Stimulated activated CD4-positive, alpha-beta T cell treated with anti-CD3 and anti-CD28 coated beads, Interleukin-12 subunit alpha, Interleukin-12 subunit beta, amount 100 ng/mL, for 24 hours (primary cell): ENCODE measurements around the gene TANGO6.

Source experiments
- DNase-seq, 2 experiments: peaks; one replicate each; pipeline ENCODE4 v3.0.0-alpha.2; 2020; ENCODE audit warnings: low read depth in 2 of 2

Gene TANGO6

DNA sequence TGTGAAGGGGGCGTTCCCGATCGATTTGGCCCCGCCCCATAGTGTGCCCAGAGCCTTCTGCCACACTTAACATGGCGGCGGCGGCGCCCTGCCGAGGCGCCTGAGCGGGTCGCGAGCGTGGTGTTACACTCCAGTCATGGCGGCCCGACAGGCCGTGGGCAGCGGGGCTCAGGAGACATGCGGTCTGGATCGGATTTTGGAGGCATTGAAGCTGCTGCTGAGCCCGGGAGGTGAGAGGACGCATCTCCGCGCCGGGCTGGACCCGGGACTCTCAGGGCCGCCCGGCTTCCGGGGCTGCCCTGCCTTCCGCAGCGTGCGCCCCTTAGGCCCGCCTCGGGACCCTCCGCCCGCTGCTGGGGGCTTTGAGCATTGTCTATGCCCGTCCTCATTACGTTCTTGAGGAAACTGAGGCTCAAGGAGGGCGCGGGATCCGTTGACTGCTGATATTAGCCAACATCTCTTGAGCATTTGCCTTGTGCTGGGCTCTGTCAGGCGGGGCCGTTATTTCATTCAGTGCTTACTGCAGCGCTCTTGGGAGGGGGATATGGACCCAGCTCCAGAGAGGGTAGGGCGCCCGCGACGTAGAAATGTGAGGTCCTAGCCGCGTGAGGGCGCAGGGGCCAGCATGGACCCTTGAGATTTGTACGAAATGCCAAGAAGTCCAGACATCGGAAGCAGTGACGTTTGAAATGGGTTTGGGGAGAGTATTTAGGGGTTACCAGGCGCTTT is at the start of gene TANGO6:
TSS of gene TANGO6 (plus strand) at position 50 of the 729 bp plus-strand sequence. CDS start at position 137, 87 bp downstream.
- peak; percentile 88 to 92 for DNase-seq

GRCh38 chr16:68798398-68798797 is 44.9 kb upstream of the TANGO6 start:
- DNase-seq = no peak

- peak in 1 of 2 experiments; percentile 35 for DNase-seq
Observed at GRCh38 chr16:68800257-68800875, 43.0 kb upstream of the TANGO6 start.

GRCh38 chr16:68802190-68802589 is 41.1 kb upstream of the TANGO6 start:
- DNase-seq = no peak

DNA sequence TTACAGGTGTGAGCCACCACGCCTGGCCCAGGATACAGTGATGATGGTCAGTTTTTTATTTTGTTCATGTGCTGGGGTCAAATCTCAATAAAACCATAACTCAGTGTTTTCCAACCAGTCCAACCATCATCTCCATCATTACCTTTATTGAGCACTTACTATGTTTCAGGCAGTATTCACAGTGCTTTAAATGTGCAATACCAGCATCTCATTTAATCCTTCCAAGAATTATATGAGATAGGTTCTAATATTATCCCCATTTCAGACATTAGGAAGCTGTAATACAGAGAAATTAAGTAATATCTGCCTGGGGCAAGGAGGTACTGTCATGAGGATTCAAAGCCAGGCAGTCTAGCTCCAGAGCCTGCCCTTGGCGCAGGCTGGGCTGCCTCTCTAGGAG is 36.9 kb upstream of the TANGO6 start:
- DNase-seq = no peak

DNA sequence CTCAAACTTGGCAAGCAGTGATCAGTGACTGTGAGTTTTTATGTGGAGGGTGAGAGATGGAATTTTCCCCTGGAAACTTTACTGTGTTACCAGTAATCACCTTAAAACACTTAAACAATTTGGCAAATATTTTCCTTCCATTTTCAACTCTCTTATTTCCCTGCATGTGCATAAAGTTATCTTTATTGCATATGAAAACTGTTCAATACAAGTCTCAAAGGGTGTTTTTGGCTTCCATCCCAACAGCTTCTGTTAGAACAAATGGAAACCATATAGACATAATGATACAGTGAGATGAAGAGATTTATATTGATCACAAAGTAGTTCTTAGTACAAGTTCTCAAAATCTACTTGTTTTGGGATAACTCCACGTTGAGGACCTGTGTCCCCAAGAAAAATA is 36.4 kb upstream of the TANGO6 start:
- DNase-seq = no peak

DNA sequence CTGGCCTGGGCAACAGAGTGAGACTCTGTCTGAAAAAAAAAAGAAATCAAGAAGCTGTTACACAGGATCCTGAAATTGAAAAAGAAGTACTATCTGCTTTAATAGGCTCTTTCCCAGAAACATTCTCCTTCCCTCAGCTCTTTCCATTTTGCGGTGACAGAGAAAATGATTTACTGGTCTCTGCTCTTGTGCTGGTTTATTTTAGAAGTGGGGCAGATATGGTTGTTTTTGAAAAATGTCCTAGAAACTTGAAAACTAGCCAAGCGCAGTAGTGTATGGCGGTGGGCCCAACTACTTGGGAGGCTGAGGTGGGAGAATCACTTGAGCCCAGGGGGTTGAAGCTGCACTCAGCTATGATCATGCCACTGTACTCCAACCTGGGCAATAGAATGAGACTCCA is 28.8 kb upstream of the TANGO6 start:
- no peak for DNase-seq

GRCh38 chr16:68823401-68824135 is 19.8 kb upstream of the TANGO6 start:
- no peak for DNase-seq

- no peak for DNase-seq
Observed at GRCh38 chr16:68825427-68825826, 17.9 kb upstream of the TANGO6 start.

DNA sequence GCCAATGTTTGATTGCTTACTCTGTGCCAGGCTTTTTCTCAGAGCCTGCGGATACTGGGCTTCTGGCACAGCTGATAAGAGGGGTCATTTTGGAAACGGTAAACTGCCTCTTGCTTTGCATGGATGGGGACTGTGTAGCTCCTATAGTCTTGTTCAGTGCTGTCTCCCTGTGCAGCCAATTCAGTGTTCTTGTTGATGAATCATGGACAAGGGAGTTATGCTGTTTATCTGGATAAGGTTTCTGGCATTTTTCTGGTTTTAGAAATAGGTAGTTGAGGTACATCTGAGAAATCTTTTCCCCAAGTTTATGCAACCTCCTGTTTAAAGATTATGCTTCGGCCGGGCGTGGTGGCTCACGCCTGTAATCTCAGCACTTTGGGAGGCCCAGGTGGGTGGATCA is 16.7 kb upstream of the TANGO6 start:
- no peak for DNase-seq

GRCh38 chr16:68833251-68833650 is 10.1 kb upstream of the TANGO6 start:
- DNase-seq = no peak

DNA sequence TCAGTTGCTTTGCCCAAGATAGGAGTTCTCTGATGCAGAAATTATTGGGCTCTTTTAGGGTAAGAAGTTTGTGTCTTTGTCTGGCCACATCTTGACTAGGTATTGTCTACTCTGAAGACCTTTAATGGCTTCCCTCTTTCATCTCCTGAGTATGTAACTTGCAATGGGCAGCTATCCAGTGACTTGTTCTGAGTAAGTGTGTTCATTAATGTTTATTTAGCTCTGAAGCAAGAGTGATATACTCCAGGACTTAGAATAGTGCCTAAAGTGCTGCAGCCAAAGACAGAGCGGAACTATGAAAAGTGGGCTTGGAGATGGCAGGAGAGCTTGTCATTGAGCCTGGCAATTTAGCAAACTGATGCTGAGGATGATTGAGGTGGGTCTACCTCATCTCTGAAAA is 8.8 kb upstream of the TANGO6 start:
- no peak for DNase-seq

GRCh38 chr16:68835970-68836369 is 7.4 kb upstream of the TANGO6 start:
- no peak for DNase-seq

- no peak for DNase-seq
Observed at GRCh38 chr16:68839831-68840230, 3.5 kb upstream of the TANGO6 start.

DNA sequence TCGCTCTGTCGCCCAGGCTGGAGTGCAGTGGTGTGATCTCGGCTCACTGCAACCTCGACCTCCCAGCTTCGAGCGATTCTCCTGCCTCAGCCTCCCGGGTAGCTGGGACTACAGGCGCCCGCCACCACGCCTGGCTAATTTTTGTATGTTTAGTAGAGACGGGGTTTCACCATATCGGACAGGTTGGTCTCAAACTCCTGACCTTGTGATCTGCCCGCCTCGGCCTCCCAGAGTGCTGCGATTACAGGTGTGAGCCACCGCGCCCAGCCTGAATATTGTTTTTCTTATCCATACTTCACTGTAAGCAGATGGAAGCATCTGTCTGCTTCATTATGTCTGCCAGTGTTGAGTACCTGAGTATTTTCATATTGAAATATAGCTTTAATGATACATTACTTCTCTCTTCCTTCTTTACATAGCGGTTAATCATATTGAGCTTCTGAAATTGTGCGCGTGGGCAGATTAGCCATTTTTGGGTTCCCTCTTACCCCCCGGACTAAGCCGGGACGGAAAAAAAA is 308 bp upstream of the TANGO6 start:
- peak in 1 of 2 experiments; percentile 4 for DNase-seq

GRCh38 chr16:68844211-68844564 is 857 bp downstream of the TANGO6 start:
- DNase-seq = peak in 1 of 2 experiments; percentile 8

DNA sequence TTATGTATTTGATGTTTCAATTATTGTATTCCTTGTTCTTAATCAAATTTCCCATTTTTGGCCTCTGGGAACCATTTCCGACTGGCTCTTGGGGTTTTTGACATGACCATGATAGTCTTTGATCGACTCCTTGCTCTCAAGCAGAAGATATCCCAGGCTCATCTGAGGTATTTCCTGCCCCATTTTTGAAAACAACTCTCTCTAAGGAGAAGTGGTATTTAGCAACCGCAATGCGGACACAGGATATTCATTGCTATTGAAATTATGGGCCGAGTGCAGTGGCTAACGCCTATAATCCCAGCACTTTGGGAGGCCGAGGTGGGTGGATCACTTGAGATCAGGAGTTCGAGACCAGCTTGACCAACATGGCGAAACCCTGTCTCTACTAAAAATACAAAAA is 5.5 kb downstream of the TANGO6 start:
- DNase-seq = no peak

DNA sequence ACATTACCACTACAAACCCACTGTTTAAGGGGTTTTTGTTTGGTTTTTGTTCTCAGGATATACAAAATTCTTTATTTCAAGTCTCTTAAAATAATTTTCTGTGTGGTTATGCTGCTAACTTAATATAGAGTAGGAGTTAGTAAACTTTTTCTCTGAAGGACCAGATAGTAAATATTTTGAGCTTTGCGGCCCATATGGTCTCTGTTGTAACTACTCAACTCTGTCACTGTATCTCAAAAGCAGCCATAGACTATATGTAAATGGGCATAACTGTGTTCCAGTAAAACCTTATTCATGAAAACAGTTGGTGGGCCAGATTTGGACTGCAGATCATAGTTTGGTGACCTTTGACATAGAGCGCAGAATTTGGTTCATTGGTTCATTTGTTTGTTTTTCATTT is 7.2 kb downstream of the TANGO6 start:
- no peak for DNase-seq

DNA sequence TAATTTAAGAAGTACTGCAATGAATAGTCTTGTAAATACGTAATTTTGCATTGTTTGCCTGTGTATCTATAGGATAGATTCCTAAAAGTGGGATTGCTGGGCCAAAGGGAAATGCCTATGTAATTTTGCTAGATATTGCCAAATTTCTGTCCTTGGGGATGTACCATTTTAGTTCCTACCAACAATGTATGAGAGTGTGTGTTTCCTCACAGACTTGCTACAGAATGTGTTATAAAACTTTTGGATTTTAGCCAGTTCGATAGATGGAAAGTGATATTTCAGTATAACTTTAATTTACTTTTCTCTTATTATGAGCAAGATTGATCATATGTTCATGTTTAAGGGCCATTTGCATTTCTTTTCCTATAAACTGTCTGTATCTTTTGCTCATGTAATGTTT is 8.3 kb downstream of the TANGO6 start:
- no peak for DNase-seq

GRCh38 chr16:68857479-68857878 is 14.1 kb downstream of the TANGO6 start:
- no peak for DNase-seq

DNA sequence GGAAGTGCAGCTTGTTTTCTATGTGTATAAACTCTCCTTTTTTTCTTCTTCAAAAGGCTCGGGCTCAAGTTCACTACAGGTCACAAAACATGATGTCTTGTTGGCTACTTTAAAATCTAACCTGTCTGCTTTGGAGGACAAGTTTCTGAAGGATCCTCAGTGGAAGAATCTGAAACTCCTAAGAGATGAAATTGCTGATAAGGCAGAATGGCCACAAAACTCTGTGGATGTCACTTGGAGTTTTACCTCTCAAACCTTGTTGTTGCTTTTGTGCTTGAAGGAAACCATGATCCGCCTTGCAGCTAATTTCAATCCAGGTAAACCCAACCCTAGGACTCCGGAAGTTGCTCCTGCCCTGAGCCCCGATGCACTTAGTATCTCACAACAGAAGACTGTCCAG is 16.5 kb downstream of the TANGO6 start:
- no peak for DNase-seq

DNA sequence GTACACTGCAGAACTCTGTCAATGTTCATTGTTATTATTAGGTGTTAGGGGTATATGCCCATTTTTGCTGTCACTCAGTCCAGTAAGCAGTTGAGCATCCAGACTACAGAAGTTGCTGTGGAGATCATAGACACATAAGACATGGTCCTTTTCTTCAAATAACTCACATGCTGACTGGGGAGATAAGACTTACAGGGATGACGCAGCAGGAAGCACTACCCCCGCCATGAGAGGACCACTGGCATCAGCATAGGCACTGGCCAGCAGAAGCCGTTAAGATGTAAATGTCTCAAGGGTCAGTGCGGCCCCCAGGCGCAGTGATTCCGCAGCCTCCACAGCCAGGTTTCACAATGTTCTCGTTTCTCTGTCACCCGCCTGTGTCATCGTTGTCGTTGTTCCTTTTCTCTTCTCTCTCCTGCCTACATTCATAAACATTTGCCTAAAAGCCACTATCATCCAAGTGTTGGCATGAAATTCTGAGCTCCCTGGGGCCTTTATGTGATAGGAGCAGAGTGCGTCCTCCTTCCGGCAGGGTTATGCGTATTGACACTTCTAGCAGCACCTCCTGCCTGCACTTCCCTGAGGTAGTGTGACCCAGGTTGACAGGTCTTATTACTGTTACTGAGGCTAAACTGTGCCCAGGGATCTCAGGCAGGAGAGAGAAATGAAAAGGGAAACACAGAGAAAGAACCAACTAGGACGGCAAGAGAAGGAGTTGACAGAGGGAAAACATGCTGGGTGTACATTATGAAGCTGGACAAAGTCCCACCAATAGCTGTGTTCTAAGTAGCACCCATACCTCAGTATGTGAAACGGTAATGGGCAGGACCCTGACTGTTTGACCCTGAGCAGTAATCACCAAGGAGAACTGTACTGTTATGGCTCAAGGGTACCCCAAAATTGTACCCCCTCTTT is 17.9 kb downstream of the TANGO6 start:
- no peak for DNase-seq
